ENCODE results near the gene CDYL. TPM values are rescaled to one million over a fixed set of nuclear protein-coding genes. Genes with fewer than 3 reads are reported as not detected.
A peak's percentile ranks its signal among the peaks of the same experiment; 100 is the strongest.

The CDYL gene
- polyA plus RNA-seq (ENCODE audit: insufficient read length in 4 of 4): 10 to 100 TPM; 25.7 to 31.1 (median 29.0) TPM

GRCh38 chr6:4776131-4776492 lies at the start of gene CDYL:
Gene CDYL, plus strand, starts transcription at chr6:4776404. Its CDS starts 380 bp downstream, at chr6:4776784.
- DNase-seq (ENCODE audit: low read depth in 4 of 4, low spot score in 3 of 4): peak; percentile 69 to 85 (median 78)

DNA sequence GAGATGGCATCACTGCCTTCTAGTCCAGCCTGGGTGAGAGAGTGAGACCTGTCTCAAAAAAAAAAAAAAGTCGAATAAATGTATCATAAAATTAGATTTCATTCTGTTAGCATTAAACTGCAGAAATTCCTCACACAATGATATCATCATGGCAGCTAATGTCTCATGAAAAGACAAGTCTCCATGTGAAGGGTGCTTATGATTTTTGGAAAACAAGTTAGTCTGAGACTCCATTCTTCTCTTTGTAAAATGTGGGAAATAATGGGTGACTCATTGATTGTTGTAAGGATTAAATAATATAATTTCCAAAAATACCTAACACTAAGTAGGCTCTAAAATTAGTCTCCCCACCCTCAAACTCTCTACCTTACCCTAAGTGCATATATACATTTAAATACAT lies 49.6 kb upstream of the CDYL start:
- DNase-seq (ENCODE audit: low read depth in 4 of 4, low spot score in 3 of 4): no peak

GRCh38 chr6:4727217-4727616 lies 49.0 kb upstream of the CDYL start:
- DNase-seq (ENCODE audit: low read depth in 4 of 4, low spot score in 3 of 4): no peak

GRCh38 chr6:4727671-4728435 lies 48.4 kb upstream of the CDYL start:
- DNase-seq (ENCODE audit: low read depth in 4 of 4, low spot score in 3 of 4): no peak

DNA sequence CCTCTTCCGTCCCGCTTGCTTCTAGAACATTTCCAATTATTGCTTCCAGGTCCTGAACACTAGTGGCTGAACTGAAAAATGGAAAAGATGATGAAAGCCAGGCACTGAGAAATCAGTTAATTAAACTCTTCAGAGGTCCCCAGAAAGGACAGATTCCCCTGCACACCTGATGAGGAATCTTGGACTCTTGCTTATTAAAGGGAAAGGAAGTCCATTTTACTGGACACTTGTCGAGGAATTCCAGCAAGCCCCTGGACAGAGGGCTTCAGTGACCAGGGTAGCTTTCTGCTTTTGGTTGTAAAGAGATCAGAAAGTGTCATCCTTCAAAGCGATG lies 47.8 kb upstream of the CDYL start:
- DNase-seq (ENCODE audit: low read depth in 4 of 4, low spot score in 3 of 4): no peak

- no peak for DNase-seq (ENCODE audit: low read depth in 4 of 4, low spot score in 3 of 4)
Measured at GRCh38 chr6:4728926-4729325, 47.3 kb upstream of the CDYL start.

GRCh38 chr6:4731996-4732395 lies 44.2 kb upstream of the CDYL start:
- DNase-seq (ENCODE audit: low read depth in 4 of 4, low spot score in 3 of 4): no peak

DNA sequence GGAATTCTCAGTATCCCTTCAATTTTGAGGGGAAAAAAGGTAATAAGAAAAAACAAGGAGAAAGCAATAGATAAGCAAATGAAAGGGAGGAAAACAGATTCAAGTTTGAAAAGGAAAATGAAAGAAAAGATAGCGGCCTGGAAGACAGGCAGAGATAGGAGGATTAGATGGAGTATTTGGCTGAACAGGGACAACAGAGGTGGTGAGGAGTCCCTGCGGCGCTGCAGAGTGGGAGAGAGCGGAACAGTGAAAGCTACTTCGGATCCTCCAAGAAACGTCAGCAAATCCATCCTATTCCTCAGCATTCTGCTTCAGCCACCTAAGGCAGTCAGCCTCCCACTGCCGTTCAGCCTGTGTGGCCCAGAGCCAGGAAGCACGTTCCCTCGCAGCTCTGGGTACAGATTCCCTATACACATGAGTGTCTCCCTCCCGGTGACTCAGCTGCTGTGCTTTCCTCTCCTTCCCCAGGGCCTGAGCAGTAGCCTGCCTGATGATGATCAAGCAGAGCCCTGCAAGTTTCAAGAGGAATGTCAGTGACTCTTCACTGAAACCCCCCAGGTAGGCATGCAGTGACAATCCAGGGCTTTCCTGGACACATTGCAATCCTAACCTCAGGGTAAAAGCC lies 43.4 kb upstream of the CDYL start:
- peak in 2 of 4 donors; percentile 8 to 12 for DNase-seq (ENCODE audit: low read depth in 4 of 4, low spot score in 3 of 4)

- DNase-seq (ENCODE audit: low read depth in 4 of 4, low spot score in 3 of 4): no peak
Measured at GRCh38 chr6:4736371-4736873, 39.8 kb upstream of the CDYL start.

GRCh38 chr6:4740032-4740431 lies 36.2 kb upstream of the CDYL start:
- no peak for DNase-seq (ENCODE audit: low read depth in 4 of 4, low spot score in 3 of 4)

- no peak for DNase-seq (ENCODE audit: low read depth in 4 of 4, low spot score in 3 of 4)
Measured at GRCh38 chr6:4743062-4743461, 33.1 kb upstream of the CDYL start.

DNA sequence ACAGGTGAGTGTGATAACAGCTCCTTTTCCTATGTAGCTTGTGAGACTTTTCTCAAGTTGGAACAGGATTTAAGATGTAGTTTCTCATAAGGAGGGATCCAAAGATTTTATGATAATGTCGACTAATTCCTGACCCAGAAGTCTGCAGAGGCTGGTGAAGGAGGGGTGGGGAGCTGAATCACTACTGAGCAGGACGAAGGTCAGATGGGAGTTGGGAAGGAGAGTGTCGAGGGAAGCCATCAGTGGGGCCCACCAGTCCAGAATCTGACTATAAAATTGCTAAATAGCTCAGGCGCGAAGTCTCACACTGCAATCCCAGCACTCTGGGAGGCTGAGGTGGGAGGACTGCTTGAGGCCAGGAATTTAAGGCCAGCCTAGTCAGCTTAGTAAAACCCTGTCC lies 32.3 kb upstream of the CDYL start:
- DNase-seq (ENCODE audit: low read depth in 4 of 4, low spot score in 3 of 4): no peak

GRCh38 chr6:4747588-4747987 lies 28.6 kb upstream of the CDYL start:
- no peak for DNase-seq (ENCODE audit: low read depth in 4 of 4, low spot score in 3 of 4)

DNA sequence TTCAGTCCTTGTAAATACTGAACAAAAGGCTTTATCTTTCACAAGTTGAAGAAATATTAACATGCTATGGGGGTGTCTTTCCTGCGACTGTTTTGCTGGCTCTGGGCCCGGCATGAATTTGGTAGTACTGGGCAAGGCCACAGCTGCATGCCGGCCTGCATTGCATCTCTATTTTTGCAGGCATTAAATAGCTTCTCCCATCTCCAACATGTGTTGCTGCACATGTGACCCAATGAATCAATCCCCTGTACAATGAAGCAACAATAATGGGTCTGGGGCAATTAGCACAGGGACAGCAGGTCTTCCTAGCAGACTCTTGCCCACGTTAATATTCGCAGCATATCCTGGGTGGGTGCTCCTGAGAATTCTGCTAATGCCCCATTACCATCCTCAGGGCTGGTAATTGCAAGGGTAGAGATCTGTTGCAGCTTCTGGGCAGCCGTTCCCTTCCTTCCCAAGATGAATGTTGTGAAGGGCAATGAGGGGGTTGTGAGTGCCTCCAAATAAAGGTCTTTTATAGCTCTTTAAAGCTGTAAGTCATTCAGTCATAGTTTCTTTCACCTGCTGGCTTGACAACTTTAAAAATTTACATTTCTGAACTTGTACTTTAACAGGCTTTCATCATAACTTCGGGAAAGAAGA lies 24.3 kb upstream of the CDYL start:
- DNase-seq (ENCODE audit: low read depth in 4 of 4, low spot score in 3 of 4): no peak

- no peak for DNase-seq (ENCODE audit: low read depth in 4 of 4, low spot score in 3 of 4)
Measured at GRCh38 chr6:4756247-4756646, 20.0 kb upstream of the CDYL start.

DNA sequence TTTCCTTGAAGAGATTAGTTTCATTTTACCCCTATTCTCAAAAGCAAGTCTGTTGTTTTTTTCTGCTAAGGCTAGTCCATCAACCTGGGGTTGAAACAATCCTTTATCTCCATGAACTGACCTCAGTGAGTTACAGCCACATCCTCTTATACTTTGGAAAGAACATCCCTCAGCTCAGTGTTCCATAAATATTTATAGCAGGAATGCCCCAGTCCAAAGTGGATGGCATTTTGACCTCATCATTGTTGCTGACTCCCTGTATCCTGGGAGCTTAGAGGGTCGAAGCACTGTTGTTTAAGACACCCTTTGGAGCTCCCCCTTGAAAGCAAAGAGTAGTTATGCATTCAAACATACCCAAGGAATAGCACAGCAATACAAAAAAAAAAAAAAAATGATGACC lies 16.2 kb upstream of the CDYL start:
- no peak for DNase-seq (ENCODE audit: low read depth in 4 of 4, low spot score in 3 of 4)

GRCh38 chr6:4760773-4761172 lies 15.4 kb upstream of the CDYL start:
- DNase-seq (ENCODE audit: low read depth in 4 of 4, low spot score in 3 of 4): no peak

- DNase-seq (ENCODE audit: low read depth in 4 of 4, low spot score in 3 of 4): no peak
Measured at GRCh38 chr6:4762294-4762693, 13.9 kb upstream of the CDYL start.

DNA sequence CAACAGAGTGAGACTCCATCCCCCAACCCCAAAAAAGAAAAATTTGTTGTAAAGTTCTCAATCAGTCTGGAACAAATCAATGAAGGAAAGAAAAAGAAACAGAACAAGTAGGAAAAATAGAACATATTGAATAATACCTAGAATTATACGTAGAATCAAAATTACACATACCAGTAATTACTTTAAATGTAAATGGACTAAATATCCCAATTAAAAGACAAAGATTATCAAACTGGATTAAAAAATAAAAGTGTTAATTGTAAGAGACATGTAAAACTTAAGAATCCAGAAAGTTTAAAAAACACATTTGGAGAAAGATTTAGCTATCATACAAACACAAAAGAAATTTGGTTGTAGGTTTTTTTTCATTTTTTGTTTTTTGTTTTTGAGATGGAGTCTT lies 12.3 kb upstream of the CDYL start:
- DNase-seq (ENCODE audit: low read depth in 4 of 4, low spot score in 3 of 4): no peak

DNA sequence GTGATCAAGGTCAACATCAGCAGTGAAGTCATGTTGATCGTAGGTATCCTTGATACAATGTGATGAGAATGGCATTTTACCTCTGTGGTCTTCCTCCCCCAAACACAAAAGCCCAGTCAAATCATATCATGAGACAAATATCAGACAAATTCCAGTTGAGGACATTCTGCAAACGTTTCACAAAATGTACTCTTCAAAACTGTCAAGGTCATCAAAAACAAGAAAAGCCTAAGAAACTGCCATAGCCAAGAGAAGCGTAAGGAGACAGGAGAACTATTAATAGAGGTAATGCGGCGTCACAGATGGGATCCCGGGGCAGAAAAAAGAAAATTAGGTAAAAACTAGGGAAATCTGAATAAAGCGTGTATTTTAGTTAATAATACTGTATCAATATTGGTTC lies 7.4 kb upstream of the CDYL start:
- DNase-seq (ENCODE audit: low read depth in 4 of 4, low spot score in 3 of 4): no peak

DNA sequence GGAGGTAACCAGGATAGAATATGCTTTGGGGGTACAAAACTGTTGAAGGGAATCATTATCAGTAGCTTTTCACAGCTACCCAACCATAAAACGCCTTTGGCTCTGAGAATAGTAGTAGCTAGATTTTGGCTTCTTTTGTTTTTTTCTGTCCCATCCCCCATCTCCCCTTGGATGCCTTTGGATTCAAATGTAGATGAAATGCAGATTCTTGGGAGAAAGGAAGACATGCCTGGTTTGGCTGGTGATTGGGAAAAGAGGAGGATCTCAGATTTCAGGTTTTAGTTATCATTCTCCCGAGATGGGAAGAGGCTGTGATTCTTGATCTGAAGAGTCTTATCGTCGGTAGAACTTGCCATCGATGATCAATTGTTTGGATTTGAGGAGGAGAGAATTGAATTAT lies 3.5 kb upstream of the CDYL start:
- DNase-seq (ENCODE audit: low read depth in 4 of 4, low spot score in 3 of 4): no peak

DNA sequence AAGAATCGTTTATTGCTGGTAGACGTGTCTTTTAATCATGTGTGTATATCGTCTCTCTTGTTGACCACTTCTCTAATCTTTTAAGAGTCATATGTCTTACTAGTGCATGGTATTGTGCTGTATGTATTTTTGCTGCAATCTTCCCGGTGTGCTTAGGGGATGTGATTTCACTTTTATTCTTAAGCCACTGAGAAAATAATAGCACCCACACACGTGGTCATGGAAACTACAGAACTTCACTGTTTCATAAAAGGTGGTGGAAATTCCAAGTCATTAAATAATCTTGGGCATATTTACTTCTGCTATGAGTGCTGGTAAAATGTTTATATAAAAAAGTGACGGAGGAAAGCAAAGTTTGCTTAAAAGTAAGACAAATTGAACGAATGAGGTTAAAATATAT lies 3.0 kb upstream of the CDYL start:
- no peak for DNase-seq (ENCODE audit: low read depth in 4 of 4, low spot score in 3 of 4)
